ENCODE measurements around the gene VAX1.
"Not testable (repeated sequence)": the region's sequence is repeated elsewhere in the genome, so short reads cannot be mapped to it uniquely, and the experiment has no call there.

VAX1 gene

DNA sequence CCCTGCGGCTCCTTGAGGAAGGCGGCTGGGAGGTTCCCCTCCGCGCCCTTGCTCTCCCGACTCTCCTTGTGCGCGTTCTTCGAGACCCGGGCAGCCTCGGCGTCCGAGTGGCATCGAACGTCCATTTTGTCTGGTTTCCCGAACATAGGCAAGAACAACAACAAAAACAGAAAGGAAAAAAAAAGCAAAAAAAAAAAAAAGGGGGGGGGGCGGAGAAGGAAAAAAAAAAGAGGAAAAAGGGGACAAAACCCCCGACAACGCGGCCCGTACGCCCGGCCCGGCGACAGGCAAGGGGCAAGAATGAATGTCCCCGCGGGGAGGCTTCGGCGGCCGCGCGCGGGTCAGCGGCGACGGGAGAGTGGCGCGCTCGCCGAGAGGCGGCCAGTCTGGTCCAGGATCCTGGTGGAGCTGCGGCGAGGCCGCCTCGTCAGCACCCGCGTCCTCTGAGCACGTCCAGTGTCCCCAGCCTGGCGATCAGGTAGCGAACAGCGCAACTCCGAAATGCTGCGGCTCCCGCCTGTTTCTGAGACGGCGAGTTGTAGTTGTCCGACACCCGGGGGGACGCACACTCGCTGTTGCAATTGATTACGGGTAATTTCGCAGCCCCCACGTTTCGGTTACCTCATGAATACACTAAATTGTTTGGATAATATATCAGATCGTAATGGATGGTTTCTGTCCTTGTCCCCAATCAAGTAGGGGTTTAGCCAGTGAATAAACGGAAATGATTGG lies at the start of gene VAX1:
VAX1 (minus strand) TSS at position 360 of the 732 bp plus-strand sequence; CDS start at position 146, 214 bp downstream.
- peak within 1 kb of the TSS; percentile 68 for H3K4me3 ChIP-seq
- DNase-seq (ENCODE audit: low spot score), result no peak
- no peak within 1 kb of the TSS for H3K27ac ChIP-seq
- no peak for TF ChIP-seq CTCF (IDR thresholded peaks at IDR 0.05)

DNA sequence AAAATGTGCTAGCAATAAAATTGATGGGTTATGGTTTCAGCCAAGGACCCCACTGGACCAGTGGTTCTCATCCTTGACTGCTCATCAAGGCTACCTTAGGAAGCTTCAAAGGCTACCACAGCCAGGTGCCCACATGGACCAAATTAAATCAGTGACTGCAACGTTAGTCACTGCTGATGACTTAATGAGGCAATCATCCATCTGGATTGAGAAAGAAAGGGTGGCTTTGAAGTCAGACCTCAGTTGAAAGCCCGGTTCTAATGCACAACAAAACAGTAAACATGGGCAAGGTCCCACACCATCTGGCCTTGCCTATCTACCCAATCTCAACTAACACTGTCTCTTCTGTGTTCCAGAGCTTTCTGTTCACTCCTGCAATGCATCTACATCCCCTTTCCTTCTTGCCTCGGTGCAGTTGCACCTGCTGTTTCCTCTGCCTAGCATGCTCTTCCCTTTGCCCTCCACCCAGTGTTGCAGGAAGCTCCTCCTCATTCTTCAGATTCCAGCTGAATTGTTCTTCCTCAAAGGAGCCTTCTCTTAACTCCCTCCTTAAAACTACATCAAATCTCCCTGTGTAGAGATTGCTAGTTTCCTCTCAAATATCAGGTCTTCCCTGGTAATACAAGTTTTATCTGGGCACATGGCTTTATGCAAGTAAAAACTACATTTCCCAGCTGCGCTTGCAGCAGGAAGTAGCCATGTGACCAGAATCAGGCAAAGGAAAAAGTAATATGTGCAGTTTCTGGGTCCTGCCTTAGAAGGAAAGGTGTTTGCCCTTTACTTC lies 49.0 kb upstream of the VAX1 start:
- Histone ChIP-seq H3K27ac (no peak overlapping the region), H3K4me3 (no peak overlapping the region)
- DNase-seq (ENCODE audit: low spot score), result no peak
- no peak for TF ChIP-seq CTCF (IDR thresholded peaks at IDR 0.05)

GRCh38 chr10:117185817-117186216 lies 47.7 kb upstream of the VAX1 start:
- H3K4me3 ChIP-seq; H3K27ac ChIP-seq; DNase-seq (ENCODE audit: low spot score): not testable (repeated sequence)

GRCh38 chr10:117184821-117185220 lies 46.8 kb upstream of the VAX1 start:
- no peak overlapping the region for H3K4me3 ChIP-seq
- no peak for DNase-seq (ENCODE audit: low spot score)
- H3K27ac ChIP-seq, result no peak overlapping the region
- no peak for TF ChIP-seq CTCF (IDR thresholded peaks at IDR 0.05)

DNA sequence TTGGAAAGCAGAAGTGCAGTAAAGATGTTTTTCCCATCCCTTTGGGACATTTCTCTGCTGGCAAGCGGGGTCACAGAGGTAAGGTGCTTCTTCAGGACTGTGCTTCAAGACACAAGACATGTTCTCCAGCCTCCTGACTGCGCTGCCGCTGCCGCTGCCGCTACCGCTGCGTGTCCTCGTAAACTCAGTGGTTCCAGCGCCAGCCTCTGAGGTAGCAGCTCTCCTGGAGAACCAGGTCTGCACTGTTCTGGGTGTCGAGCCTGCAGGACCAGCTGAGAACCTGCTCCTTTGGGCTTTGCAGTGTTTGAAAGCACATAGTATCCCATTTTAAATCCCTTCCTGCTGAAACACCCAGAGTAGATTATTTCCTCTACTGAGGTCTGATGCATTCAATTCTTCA lies 46.2 kb upstream of the VAX1 start:
- no peak for DNase-seq (ENCODE audit: low spot score)
- no peak overlapping the region for H3K27ac ChIP-seq
- TF ChIP-seq CTCF (IDR thresholded peaks at IDR 0.05), result no peak
- H3K4me3 ChIP-seq, result no peak overlapping the region

- DNase-seq (ENCODE audit: low spot score), result no peak
- H3K4me3 ChIP-seq, result no peak overlapping the region
- no peak overlapping the region for H3K27ac ChIP-seq
- TF ChIP-seq CTCF (IDR thresholded peaks at IDR 0.05), result no peak
Observed at GRCh38 chr10:117178190-117178589, 40.1 kb upstream of the VAX1 start.

DNA sequence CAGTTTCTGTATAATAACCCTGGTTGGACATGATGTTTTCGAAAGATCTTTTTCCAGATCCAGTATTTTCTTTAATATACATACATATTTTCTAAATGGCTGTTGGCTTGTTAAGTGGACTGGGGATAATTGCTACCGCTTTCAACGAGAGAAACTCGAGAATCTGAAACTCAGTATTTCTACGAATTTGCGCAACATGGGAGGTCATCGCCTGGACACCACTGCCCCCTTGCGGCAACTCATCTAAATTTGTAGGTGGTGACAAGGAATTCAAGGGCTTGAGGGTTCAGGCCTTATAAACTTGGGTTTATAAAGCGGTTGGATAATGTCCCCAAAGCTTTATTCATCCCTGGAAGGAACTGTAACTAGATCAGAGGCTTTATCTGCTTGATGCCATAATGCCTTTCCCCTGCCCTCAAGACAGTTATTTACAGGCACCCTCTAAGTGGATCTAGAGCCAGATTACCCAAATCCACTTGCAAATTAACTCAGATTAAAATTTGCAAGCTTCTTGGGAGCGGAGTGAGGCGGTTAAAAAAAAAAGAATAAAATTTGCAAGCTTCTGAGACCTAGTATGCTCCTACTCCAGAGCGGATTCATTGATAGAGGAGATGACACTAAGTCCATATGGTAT lies 37.9 kb upstream of the VAX1 start:
- TF ChIP-seq CTCF (IDR thresholded peaks at IDR 0.05), result peak; percentile 77
- H3K4me3 ChIP-seq, result peak overlapping the region; percentile 70
- no peak overlapping the region for H3K27ac ChIP-seq
- no peak for DNase-seq (ENCODE audit: low spot score)
